ENCODE measurements around the gene GABRB3.

Gene GABRB3

GRCh38 chr15:26631894-26632293 is 141.0 kb downstream of the GABRB3 start:
- DNase-seq (ENCODE audit: low read depth in 2 of 2) = no peak

DNA sequence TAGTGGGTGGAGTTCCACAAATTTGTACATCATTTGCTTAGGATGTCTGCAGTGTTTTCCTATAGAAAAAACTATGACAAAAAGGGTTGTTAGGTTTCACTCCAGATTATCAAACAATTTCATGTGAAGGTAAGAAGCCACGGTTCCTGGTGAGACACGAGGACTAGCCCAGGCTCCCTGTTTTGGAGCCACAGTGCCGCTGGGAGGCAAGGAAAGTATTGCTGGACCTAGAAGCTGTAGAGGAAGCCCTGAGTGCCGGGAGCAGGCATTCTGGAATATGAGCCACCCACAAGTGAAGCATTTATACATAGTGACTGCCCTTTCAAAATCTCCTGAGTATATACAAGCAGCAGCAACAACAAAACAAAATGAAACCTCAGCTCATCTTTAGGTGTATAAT is 142.0 kb downstream of the GABRB3 start:
- no peak for DNase-seq (ENCODE audit: low read depth in 2 of 2)

DNA sequence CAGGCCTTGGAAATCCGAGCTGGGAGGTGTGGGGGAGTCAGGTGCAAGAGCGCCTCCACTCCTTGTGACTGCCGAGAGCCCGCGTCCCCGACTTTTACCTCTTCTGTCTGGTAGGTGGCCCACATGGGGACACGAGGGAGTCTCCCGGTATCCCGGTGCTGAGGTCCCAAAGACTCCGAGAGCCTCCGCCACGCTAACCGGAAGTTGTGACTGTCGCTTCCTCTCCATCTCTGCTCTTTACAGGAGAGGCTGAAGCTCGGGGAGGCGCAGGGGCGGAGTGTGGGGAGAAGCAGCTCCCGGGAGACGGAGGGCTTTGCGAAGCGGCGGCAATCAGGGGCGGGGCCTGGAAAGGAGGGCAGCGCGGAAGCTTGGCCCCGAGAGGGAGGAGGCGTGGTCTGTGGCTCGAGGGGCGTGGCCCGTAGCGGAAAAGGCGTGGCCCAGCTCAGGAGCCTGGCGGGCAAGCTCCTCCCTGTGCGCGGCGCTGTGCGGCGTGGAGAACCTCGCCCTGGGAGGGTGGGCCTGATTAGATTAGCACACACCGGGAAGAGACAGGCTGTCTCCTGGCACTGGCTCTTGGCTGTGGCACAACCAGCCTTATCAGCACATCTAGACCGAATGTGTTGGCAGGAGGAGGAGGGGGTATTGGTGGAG is 143.9 kb downstream of the GABRB3 start:
- DNase-seq (ENCODE audit: low read depth in 2 of 2) = no peak

DNA sequence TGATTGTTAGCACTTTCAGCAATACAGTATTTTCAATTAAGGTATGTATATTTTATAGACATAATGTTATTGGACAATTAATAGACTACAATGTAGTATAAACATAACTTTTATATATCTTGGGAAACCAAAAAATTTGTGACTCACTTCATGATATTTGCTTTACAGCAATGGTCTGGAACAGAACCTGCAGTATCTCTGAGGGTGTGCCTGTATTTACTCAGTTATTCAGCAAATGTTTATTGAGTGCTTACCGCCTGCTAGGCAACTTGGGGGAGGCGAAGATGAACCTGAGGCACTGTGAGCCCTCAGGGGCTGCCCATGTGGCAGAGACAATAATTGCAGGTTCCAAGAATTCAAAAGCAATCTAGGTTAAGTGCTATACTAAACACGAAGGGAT is 144.8 kb downstream of the GABRB3 start:
- DNase-seq (ENCODE audit: low read depth in 2 of 2) = no peak

DNA sequence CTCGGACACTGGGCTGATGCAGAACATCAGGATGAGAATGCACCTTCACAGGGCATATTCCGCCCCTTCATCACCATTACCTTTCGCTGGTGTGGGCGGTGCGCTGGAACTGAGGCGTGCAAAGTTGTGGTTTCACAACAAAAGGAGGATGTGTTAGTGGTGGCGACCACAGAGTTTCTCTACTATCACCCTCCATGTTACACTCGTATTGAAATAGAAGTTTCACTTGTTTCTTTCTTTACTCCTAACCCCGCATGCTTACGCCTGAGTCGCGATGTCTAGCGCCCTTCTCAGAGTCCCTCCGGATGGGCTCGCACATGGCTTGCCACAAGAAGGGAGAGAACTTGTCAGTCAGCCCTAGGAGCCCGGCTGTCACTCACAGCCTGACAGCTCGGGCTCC is 148.7 kb downstream of the GABRB3 start:
- DNase-seq (ENCODE audit: low read depth in 2 of 2) = no peak

- DNase-seq (ENCODE audit: low read depth in 2 of 2) = no peak
These were observed 149.8 kb downstream of the GABRB3 start for GRCh38 chr15:26623071-26623470.

GRCh38 chr15:26621816-26622215 is 151.1 kb downstream of the GABRB3 start:
- no peak for DNase-seq (ENCODE audit: low read depth in 2 of 2)

DNA sequence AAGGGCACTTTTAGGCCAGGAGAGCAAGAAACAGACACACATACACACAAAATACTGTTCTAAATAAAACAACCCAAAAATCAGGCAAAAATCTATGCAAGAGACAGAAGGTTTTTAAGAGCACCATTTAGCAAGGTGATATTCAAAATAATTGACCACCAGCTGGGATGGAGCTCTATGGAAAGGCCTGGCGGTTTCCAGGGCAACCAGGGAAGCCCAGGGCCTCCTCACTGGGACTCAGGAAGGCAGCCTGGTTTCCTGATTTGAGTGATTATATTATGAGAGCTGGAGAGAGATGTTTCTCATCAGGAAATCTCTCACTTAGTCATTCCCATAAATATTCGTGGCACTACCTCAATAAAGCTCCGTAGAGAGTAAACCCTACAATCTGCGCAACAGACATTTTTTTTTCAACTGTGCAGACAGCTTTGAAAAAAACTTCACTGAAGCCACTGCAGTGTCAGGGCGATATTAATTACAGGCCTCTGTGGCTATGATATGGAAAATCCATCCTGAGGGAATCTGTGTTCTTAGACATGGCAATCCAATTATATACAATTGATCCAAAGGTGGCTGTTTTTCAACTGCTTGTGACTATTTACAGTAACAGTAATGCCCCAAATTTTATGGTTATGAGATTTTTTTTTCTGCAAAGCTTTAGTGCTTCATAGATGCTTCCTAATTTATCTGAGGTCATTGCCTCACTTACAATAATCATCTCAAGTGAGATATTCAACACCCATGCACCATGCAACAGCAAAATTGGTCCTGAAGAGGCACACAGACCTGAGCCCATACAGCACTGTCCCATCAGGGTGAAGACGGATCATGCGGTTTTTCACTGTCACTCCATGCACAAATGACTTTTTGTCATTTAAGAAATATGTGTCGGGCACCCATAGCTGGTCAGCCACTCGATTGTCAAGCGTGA is 152.1 kb downstream of the GABRB3 start:
- DNase-seq (ENCODE audit: low read depth in 2 of 2) = no peak

DNA sequence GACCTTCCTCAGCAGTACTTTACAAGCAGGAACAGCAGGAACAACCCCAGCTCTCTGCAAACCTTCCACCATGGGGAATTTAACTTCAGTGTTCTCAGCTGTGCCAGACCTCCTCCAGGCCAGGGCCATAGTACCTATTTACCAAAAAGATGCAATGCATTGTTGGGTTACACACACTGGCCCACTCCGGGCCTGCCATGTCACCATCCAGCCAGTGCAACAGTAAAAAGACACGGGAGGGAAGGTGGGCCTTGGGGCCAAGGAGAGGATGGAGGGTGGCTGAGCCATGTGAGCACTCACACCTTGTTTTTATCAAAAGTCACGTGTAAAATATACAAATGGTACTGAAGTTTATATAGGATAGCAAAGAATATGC is 157.0 kb downstream of the GABRB3 start:
- no peak for DNase-seq (ENCODE audit: low read depth in 2 of 2)

GRCh38 chr15:26615188-26615926 is 157.5 kb downstream of the GABRB3 start:
- DNase-seq (ENCODE audit: low read depth in 2 of 2) = no peak

- no peak for DNase-seq (ENCODE audit: low read depth in 2 of 2)
These were observed 158.1 kb downstream of the GABRB3 start for GRCh38 chr15:26614734-26615133.

DNA sequence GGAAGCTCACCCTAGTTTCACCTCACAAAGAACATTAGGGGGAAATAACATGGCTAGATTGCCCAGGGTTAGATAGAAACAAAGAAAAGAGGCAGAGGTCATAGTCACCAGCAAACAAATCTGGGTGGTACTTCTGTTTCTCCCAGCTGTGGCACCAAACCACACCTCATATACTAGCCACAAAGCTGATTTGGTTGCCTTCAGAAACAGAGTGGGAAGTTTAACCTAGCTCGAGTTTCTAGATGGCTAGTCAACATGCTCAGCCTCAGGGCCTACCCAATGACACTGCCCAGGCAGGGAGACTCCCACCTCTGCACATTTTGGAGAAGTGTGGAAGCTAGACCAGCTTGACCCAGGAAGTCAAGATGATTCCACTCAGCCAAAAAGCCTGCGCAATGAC is 174.2 kb downstream of the GABRB3 start:
- no peak for DNase-seq (ENCODE audit: low read depth in 2 of 2)

DNA sequence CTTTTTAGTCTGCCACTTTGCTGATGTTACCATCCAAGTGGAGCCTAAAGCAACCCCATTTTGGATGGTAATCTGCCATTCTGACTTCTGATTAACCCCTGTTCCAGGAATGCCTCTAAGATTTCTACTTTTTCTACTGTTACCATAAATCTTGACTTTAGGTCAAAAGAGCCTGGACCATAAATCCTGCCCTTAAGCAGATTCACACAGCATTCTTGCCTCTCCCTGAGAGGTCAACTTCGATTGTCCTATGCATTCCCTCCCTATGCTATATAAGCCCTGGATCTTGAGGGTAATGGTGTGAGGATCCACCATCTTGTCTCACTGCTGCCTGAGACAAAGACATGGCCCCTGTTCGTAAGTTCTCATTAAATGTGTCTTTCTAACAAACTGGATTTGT is 177.3 kb downstream of the GABRB3 start:
- no peak for DNase-seq (ENCODE audit: low read depth in 2 of 2)

DNA sequence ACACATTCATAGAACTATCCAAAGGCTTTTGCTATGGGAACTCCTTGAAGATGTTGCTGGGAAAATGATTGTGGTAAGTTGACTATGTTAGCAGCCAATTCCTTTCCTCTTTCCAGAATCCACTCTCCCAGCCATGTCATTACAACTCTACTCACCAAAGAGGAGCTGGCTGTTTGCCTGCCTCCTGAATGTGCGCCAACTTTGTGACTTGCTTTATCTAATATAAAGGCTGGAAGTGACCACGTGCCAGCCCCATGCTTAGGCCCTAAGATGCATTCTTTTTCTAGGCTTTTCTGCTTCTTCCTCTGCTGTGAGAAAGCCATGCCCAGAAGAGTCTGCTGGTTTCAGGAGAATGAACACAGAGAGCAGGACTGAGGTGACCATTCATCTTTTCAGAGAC is 182.2 kb downstream of the GABRB3 start:
- DNase-seq (ENCODE audit: low read depth in 2 of 2) = no peak

- no peak for DNase-seq (ENCODE audit: low read depth in 2 of 2)
These were observed 190.0 kb downstream of the GABRB3 start for GRCh38 chr15:26582840-26583239.

DNA sequence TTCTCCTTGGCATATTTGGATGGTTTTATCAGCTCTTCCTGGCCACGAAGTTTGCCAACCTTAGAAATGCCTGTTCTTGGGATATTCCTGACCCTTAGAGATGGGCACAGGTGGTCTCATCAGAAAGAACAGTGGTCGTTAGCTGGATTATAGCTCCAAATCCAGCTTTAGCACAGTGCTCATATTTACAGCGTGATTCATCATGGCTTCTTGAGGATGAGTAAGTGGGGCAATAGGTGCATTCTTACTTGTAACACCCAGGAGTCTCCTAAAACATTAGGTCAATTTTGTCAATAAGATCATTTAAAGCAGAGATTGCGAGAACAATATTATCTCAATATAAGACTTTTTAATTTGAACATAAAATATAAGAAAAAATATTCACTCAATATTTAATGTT is 191.9 kb downstream of the GABRB3 start:
- no peak for DNase-seq (ENCODE audit: low read depth in 2 of 2)

DNA sequence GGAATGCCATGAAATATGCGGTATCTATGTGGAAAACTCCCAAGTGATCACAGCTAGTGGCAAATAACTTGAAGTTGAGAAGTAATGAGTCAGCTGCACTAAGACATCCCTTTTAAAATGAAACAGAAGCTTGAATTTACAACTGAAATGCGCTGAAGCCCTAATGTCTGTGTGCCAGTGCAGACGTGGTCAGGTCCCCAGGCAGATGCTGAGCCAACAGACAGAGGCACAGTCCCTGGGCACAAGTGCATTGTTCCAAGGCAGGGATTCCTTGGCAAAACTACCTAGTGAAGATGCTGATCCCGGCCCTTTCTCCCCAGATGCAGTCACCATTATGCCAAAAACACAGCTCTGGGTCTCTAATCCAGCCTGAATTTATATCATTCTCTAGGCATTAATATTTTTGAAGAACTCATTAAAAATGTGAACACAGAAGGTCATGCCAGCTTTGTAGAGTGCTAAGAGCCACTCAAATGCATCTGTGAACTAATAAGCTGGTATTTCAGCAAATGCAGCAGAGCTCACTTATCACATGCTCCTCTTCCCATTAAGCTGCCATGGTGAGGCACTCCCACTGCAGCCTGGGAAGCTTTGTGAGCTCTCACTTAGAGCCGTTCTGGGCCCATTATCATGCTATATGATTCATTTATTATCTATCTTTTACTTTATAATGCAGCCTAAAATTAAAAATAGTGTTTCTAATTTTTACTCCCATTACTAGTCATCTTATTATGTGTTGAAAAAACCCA is 200.1 kb downstream of the GABRB3 start:
- DNase-seq (ENCODE audit: low read depth in 2 of 2) = no peak

DNA sequence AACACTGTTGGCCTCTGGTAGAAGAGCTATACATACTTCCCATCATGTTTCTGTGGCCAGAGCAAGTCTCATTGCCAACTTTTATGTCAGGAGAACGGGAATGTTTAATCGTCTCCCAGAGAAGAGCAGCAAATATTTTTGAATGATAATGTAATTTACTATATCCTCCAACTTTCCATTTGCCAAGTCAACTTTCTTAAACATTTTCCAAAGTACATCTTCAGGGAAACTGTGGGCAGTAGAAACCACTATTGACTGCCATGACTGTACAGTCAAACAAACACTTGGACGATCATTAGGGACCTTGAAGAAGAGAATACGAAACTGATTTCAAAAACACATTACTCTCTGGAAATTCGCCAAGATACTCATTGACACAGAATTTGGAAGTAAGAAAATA is 201.5 kb downstream of the GABRB3 start:
- no peak for DNase-seq (ENCODE audit: low read depth in 2 of 2)

GRCh38 chr15:26565542-26565941 is 207.3 kb downstream of the GABRB3 start:
- no peak for DNase-seq (ENCODE audit: low read depth in 2 of 2)

DNA sequence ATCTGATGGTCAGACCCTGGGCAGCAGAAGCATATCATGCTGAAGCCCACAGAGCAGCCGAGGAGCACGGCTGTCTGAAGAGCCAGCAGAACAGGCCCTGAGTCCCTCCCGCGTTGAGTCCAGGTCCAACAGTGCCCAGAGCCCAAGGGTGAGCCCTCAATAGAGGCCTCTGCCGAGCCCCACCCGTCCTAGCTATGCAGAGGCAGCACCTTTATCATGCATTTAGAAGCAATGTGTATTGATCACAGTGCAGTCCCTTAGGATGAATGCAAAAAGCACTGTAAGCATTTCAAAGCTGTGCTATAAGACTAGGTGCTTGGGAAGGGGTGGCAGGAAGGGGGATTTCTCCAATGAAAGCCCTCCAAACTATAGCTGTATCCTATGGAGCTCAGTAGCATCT is 208.5 kb downstream of the GABRB3 start:
- DNase-seq (ENCODE audit: low read depth in 2 of 2) = no peak

GRCh38 chr15:26562336-26562735 is 210.5 kb downstream of the GABRB3 start:
- no peak for DNase-seq (ENCODE audit: low read depth in 2 of 2)

DNA sequence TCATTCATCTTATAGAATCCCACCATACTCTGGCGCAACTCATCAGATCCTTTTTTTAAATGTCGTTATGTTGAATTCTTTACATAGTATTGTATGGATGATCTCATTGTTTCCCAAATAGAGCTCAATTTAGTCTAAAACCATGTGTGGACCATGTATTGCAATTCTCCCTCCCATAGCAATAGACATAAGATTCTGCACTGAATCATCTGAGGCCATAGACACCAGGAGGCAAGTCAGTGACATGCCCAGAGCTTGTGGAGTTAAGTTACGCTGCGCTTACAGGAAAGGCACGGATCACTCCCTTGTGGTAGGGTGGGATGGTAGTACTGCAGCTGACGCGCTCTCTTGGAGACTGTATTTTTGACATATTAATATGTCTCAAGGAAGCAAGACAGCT is 211.0 kb downstream of the GABRB3 start:
- no peak for DNase-seq (ENCODE audit: low read depth in 2 of 2)

Data from stimulated activated CD8-positive, alpha-beta memory T cell treated with anti-CD3 and anti-CD28 coated beads, Interleukin-7, amount 100 ng/mL, for 1 hour (primary cell).